ENCODE results near the gene TMEM19.

DNA sequence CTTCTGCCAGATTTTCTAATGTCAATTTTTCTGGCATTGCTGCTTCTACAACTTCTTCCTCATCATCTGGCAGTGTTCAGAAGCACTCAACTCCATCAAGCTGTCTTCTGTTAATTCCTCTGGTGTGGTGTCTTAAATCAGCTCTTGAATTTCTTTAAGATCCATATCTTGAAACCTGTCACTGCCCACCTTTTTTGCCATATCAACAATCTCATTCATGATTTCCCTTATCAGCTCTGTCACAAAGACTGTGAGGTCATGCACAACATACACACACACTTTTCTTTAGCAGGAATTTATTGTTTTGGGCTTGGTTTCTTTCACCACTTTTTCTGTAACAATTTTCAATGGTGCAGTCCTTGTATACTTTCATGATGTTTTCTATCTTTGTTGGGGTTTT is 14.6 kb upstream of the TMEM19 start:
- TF ChIP-seq EP300 (IDR thresholded peaks at IDR 0.05) = no peak
- TF ChIP-seq POLR2A (IDR thresholded peaks at IDR 0.05) = no peak
